Measurements from ENCODE around the gene DOCK4. TPM values are rescaled to one million over a fixed set of nuclear protein-coding genes. Genes with fewer than 3 reads are reported as not detected.

The DOCK4 gene
- total RNA-seq, 1 donor from 2014 or later = 32.2 TPM

DNA sequence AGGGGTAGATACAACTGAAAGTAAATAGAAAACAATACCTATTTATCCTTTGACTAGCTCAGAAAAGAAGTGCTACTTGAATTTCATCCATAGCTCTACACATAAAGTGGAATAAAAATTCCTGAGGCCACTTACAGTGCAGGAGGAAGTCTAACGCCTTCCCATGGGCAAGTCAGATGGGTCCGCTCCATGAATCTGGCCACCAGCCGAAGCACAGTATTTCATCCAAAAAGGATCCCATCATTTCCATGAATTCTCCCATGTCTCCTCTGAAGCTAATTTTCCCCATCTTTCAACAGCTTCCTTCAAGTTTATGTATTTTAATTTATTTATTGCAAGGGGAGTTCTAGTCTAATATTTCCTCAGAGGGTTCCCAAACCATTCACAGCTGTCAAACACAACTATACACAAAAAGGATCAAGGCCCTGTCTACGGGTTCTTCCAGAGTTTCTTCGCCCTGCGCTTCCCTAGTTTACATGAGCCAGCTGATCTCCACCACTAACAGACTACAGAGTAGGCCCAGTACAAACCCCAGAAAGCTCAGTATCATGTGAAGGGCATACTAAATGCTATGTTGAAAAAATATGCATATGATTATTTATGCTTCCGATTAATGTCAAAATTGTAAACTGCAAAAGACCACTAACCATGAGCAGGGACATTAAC, 184.7 kb downstream of the DOCK4 start:
- H3K4me1 ChIP-seq (ENCODE audit: insufficient read depth, low read length) = no peaks in the 10 kb centered on the region
- H3K4me3 ChIP-seq (ENCODE audit: insufficient read depth, low read depth, low read length) = no peak overlapping the region
- no peaks in the 10 kb centered on the region for H3K79me2 ChIP-seq (ENCODE audit: insufficient read depth, low read length)
- no peaks in the 10 kb centered on the region for H3K36me3 ChIP-seq (ENCODE audit: insufficient read depth, low read length)
- H4K20me1 ChIP-seq (ENCODE audit: insufficient read depth, low read length) = no peaks in the 10 kb centered on the region
- Mint-ChIP-seq H3K27ac (ENCODE audit: unreplicated experiment) (no peak overlapping the region), H3K9me3 (ENCODE audit: unreplicated experiment) (no peaks in the 10 kb centered on the region), H3K27me3 (ENCODE audit: low read depth, unreplicated experiment) (no peaks in the 10 kb centered on the region), H3K36me3 (ENCODE audit: low read depth, unreplicated experiment) (no peaks in the 10 kb centered on the region), H3K4me1 (ENCODE audit: low read depth, unreplicated experiment) (no peaks in the 10 kb centered on the region), H3K4me3 (ENCODE audit: unreplicated experiment) (no peak overlapping the region)
- H3K9me3 ChIP-seq (ENCODE audit: insufficient read depth, low read depth, low read length) = no peaks in the 10 kb centered on the region
- no peak for TF ChIP-seq CTCF (IDR thresholded peaks at IDR 0.05; ENCODE audit: insufficient read depth, low read depth, low read length)
- TF ChIP-seq EZH2 (IDR thresholded peaks at IDR 0.05; ENCODE audit: insufficient read depth, low read length) = no peak
- FAIRE-seq = no peak
- H2AFZ ChIP-seq (ENCODE audit: low read depth, low read length) = no peak overlapping the region
- no peak for DNase-seq (ENCODE audit: low read depth)
- H3K9ac ChIP-seq (ENCODE audit: low read length) = no peak overlapping the region
- H3K4me2 ChIP-seq (ENCODE audit: low read length) = no peak overlapping the region
- H3K27me3 ChIP-seq (ENCODE audit: insufficient read depth, low read length) = no peaks in the 10 kb centered on the region
- H3K27ac ChIP-seq (ENCODE audit: low read depth, low read length) = no peak overlapping the region

DNA sequence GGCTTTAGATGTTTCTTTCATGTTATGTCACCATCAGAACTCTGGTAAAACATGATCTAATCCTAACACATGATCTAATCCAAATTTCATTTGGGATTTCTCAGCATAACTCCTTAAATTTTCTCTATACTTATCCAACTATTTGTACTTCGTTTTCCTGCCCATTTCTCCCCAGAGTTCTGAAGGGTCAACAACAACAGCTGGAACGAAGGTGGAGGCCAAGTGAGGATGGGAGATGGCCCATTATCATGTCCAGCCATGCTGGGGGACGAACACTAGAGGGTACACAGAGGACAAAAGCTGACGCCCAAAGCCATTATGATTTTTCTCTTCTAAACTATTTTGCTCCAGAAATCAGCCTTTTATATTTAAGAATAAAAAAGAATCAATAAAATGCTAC, 185.4 kb downstream of the DOCK4 start:
- no peak for TF ChIP-seq EZH2 (IDR thresholded peaks at IDR 0.05; ENCODE audit: insufficient read depth, low read length)
- no peak for TF ChIP-seq CTCF (IDR thresholded peaks at IDR 0.05; ENCODE audit: insufficient read depth, low read depth, low read length)
- no peak overlapping the region for H3K9ac ChIP-seq (ENCODE audit: low read length)
- no peaks in the 10 kb centered on the region for H3K4me1 ChIP-seq (ENCODE audit: insufficient read depth, low read length)
- no peaks in the 10 kb centered on the region for H3K27me3 ChIP-seq (ENCODE audit: insufficient read depth, low read length)
- Mint-ChIP-seq H3K4me3 (ENCODE audit: unreplicated experiment) (no peak overlapping the region), H3K4me1 (ENCODE audit: low read depth, unreplicated experiment) (no peaks in the 10 kb centered on the region), H3K9me3 (ENCODE audit: unreplicated experiment) (no peaks in the 10 kb centered on the region), H3K27me3 (ENCODE audit: low read depth, unreplicated experiment) (no peaks in the 10 kb centered on the region), H3K27ac (ENCODE audit: unreplicated experiment) (no peak overlapping the region), H3K36me3 (ENCODE audit: low read depth, unreplicated experiment) (no peaks in the 10 kb centered on the region)
- no peak overlapping the region for H2AFZ ChIP-seq (ENCODE audit: low read depth, low read length)
- H3K79me2 ChIP-seq (ENCODE audit: insufficient read depth, low read length) = no peaks in the 10 kb centered on the region
- FAIRE-seq (no peak), DNase-seq (ENCODE audit: low read depth) (no peak)
- H3K9me3 ChIP-seq (ENCODE audit: insufficient read depth, low read depth, low read length) = no peaks in the 10 kb centered on the region
- H3K4me2 ChIP-seq (ENCODE audit: low read length) = no peak overlapping the region
- H3K27ac ChIP-seq (ENCODE audit: low read depth, low read length) = no peak overlapping the region
- H3K4me3 ChIP-seq (ENCODE audit: insufficient read depth, low read depth, low read length) = no peak overlapping the region
- no peaks in the 10 kb centered on the region for H3K36me3 ChIP-seq (ENCODE audit: insufficient read depth, low read length)
- no peaks in the 10 kb centered on the region for H4K20me1 ChIP-seq (ENCODE audit: insufficient read depth, low read length)

- Histone ChIP-seq H3K4me3 (ENCODE audit: insufficient read depth, low read depth, low read length) (no peak overlapping the region), H3K4me1 (ENCODE audit: insufficient read depth, low read length) (no peaks in the 10 kb centered on the region), H4K20me1 (ENCODE audit: insufficient read depth, low read length) (no peaks in the 10 kb centered on the region), H2AFZ (ENCODE audit: low read depth, low read length) (no peak overlapping the region), H3K4me2 (ENCODE audit: low read length) (no peak overlapping the region), H3K79me2 (ENCODE audit: insufficient read depth, low read length) (no peaks in the 10 kb centered on the region), H3K27ac (ENCODE audit: low read depth, low read length) (no peak overlapping the region), H3K36me3 (ENCODE audit: insufficient read depth, low read length) (no peaks in the 10 kb centered on the region), H3K9me3 (ENCODE audit: insufficient read depth, low read depth, low read length) (no peaks in the 10 kb centered on the region), H3K27me3 (ENCODE audit: insufficient read depth, low read length) (no peaks in the 10 kb centered on the region), H3K9ac (ENCODE audit: low read length) (no peak overlapping the region)
- no peaks in the 10 kb centered on the region for H3K36me3 Mint-ChIP-seq (ENCODE audit: low read depth, unreplicated experiment)
- FAIRE-seq (no peak), DNase-seq (ENCODE audit: low read depth) (no peak)
- no peak overlapping the region for H3K4me3 Mint-ChIP-seq (ENCODE audit: unreplicated experiment)
- TF ChIP-seq EZH2 (IDR thresholded peaks at IDR 0.05; ENCODE audit: insufficient read depth, low read length) (no peak), CTCF (IDR thresholded peaks at IDR 0.05; ENCODE audit: insufficient read depth, low read depth, low read length) (no peak)
- no peaks in the 10 kb centered on the region for H3K9me3 Mint-ChIP-seq (ENCODE audit: unreplicated experiment)
- no peak overlapping the region for H3K27ac Mint-ChIP-seq (ENCODE audit: unreplicated experiment)
- no peaks in the 10 kb centered on the region for H3K4me1 Mint-ChIP-seq (ENCODE audit: low read depth, unreplicated experiment)
- no peaks in the 10 kb centered on the region for H3K27me3 Mint-ChIP-seq (ENCODE audit: low read depth, unreplicated experiment)
These were observed 186.3 kb downstream of the DOCK4 start for GRCh38 chr7:112019932-112020331.
